Measurements from ENCODE around the gene MRPL50.

The MRPL50 gene

DNA sequence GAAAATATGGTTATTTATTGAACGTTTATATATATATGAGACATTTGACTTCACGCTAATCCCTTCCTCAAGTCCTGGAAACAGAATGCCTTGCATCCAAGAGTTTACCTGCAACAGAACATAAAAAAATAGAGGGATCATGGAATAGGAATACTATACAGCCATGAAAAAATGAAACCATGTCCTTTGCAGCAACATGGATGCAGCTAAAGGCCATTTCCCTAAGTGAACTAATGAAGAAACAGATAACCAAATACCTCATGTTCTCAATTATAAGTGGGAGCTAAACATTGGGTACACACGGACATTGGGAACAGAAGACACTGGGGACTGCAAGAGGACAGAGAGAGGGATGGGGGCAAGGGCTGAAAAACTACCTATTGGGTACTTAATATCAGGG lies 26.6 kb downstream of the MRPL50 start:
- H3K4me3 ChIP-seq (ENCODE audit: control insufficient read depth, low read depth, low read length), result no peak overlapping the region
- no peak for DNase-seq (ENCODE audit: low read depth)
- TF ChIP-seq, protein P1, sequence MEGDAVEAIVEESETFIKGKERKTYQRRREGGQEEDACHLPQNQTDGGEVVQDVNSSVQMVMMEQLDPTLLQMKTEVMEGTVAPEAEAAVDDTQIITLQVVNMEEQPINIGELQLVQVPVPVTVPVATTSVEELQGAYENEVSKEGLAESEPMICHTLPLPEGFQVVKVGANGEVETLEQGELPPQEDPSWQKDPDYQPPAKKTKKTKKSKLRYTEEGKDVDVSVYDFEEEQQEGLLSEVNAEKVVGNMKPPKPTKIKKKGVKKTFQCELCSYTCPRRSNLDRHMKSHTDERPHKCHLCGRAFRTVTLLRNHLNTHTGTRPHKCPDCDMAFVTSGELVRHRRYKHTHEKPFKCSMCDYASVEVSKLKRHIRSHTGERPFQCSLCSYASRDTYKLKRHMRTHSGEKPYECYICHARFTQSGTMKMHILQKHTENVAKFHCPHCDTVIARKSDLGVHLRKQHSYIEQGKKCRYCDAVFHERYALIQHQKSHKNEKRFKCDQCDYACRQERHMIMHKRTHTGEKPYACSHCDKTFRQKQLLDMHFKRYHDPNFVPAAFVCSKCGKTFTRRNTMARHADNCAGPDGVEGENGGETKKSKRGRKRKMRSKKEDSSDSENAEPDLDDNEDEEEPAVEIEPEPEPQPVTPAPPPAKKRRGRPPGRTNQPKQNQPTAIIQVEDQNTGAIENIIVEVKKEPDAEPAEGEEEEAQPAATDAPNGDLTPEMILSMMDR (conservative IDR thresholded peaks at IDR 0.05; ENCODE audit: control insufficient read depth, insufficient read depth, low read depth, low read length), result no peak

DNA sequence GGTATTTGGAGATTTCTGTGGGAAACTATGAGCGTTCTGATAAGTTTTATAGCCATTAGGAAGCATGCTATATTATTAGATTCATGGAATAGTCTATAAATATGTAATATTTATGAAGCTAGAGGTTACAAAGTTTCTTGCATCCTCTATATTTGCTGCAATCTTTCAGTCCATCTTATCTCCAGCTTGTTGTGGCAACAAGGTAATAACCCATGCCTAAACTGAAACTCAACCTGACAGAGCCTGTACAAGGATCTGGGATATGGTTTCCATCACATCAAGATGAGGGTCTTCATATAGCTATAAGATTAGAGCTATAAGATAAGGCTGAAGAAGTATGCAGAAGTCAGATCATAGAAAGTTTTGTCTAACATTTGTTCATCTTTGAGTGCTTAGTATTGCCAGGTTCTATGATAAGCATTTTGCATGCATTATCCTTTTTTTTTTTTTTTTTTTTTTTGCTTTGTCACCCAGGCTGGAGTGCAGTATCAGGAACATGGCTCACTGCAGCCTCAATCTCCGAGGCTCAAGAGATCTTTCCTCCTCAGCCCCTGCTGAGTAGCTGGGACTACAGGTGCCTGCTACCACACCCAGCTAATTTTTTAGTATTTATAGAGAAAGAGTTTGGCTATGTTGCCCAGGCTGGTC lies 28.4 kb downstream of the MRPL50 start:
- TF ChIP-seq, protein P1 (conservative IDR thresholded peaks at IDR 0.05; ENCODE audit: control insufficient read depth, insufficient read depth, low read depth, low read length), result no peak
- H3K4me3 ChIP-seq (ENCODE audit: control insufficient read depth, low read depth, low read length), result no peak overlapping the region
- DNase-seq (ENCODE audit: low read depth), result no peak

DNA sequence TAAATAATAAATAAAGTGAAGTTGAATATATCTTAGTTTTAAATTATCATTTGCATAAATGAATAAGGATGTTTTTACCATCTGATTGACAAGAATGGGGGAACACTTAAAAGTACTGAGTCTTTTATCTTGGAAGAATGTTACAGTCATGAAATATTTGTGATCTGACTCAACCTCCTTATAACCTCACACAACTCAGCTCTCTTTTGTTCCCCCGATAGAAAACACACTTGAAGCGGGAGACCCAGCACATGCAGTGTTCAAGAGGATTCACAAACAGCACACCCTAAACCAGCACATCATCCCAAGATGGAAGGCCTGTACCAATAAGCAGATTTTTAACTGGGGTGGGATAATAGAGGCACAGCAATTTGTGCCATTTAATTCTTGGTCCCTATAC lies 29.1 kb downstream of the MRPL50 start:
- DNase-seq (ENCODE audit: low read depth), result peak; percentile 30
- TF ChIP-seq, protein P1 (conservative IDR thresholded peaks at IDR 0.05; ENCODE audit: control insufficient read depth, insufficient read depth, low read depth, low read length), result no peak
- H3K4me3 ChIP-seq (ENCODE audit: control insufficient read depth, low read depth, low read length), result no peak overlapping the region

DNA sequence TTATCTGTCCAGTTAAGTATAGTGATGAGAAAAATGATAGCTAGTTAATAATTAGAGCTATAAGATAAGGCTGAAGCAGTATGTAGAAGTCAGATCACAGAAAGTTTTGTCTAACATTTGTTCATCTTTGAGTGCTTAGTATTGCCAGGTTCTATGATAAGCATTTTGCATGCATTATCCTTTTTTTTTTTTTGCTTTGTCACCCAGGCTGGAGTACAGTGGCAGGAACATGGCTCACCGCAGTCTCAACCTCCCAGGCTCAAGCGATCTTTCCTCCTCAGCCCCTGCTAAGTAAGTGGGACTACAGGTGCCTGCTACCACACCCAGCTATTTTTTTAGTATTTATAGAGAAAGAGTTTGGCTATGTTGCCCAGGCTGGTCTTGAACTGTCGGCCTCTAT lies 31.1 kb downstream of the MRPL50 start:
- no peak overlapping the region for H3K4me3 ChIP-seq (ENCODE audit: control insufficient read depth, low read depth, low read length)
- DNase-seq (ENCODE audit: low read depth), result no peak
- TF ChIP-seq, protein P1 (conservative IDR thresholded peaks at IDR 0.05; ENCODE audit: control insufficient read depth, insufficient read depth, low read depth, low read length), result no peak

DNA sequence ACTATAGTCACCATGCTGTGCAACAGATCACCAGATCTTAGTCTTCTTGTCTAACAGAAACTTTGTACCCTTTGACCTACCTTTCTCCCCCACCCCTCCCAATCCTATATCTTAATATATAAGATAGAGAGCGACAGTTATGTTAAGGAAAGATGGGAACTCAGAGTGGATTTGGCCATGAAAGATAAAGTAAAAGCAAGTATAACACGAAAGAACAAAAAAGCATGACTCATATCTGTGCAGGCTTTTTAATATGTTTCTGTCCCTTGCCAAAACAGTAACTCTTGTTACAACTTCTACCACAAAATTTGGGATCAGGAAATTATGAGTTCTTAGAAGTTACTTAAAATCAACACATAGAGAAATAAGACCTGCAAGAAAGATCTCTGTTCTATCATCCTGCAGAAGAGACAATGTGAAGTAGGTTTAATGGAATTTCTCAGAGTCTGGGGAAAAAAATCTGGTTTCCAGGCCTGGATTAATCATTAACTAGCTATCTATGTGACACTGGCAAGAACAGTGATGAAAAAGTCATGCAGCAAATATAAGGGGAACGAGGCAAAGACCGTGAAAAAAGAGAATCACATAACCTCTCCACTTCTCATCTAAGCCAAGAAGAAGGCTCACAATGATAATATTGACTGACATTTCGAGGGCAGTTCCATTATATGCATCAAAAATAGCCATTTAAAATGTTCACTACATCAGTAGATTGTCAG lies 32.2 kb downstream of the MRPL50 start:
- DNase-seq (ENCODE audit: low read depth), result peak; percentile 41
- TF ChIP-seq, protein P1 (conservative IDR thresholded peaks at IDR 0.05; ENCODE audit: control insufficient read depth, insufficient read depth, low read depth, low read length), result no peak
- no peak overlapping the region for H3K4me3 ChIP-seq (ENCODE audit: control insufficient read depth, low read depth, low read length)

DNA sequence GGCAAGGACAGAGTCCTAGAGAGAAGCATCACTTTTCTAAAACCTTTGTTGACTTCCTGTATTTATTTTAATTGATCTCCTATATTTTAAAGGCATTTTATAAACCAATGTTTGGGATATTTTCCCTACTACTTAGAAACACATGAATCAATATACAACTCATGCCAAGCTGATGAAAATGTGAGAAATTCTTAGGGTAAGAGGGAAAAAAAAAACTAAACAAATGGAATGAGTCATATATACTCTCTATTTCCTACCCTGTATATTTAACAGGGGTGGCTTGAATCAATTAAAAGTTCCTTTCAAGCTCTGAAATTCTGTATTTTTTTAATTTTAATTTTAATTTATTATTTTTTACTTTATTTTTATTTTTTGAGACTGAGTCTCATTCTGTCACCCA lies 33.2 kb downstream of the MRPL50 start:
- TF ChIP-seq, protein P1 (conservative IDR thresholded peaks at IDR 0.05; ENCODE audit: control insufficient read depth, insufficient read depth, low read depth, low read length), result no peak
- no peak overlapping the region for H3K4me3 ChIP-seq (ENCODE audit: control insufficient read depth, low read depth, low read length)
- peak; percentile 56 for DNase-seq (ENCODE audit: low read depth)
